ENCODE results near the gene TMTC2.
"Not testable (repeated sequence)": the region's sequence is repeated elsewhere in the genome, so short reads cannot be mapped to it uniquely, and the experiment has no call there.

The TMTC2 gene

DNA sequence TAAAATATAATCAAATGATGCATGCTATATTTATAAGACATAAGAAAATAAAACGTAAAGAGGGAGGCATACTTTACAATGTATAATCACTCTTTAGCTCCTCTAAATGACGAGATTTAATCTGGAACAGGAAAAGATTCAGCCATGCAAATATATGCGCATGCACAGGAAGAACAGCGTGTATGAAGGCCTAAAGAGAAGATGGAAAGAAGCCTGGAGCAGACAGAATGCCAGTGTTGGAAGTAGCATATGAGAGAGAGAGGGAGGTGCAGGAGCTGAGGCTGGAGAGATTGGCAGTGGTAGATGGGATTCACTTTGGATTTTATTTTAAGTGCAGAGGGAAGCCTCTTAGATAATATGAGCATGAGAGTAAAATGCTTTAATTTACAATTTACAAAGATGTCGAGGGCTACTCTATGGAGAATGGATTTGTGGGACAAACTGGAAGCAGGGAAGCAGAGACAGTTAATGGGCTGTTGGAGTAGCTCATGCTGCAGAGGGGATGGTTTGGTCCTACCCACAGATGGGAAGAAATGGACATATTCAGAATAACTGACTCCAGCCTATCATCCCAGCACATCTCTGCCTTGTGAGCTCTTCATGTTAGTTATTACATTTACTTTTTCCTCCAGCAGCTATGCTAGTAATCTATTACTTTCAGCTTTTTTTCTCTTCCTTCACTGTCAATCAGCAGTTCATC lies 411.1 kb downstream of the TMTC2 start:
- DNase-seq = no peak

DNA sequence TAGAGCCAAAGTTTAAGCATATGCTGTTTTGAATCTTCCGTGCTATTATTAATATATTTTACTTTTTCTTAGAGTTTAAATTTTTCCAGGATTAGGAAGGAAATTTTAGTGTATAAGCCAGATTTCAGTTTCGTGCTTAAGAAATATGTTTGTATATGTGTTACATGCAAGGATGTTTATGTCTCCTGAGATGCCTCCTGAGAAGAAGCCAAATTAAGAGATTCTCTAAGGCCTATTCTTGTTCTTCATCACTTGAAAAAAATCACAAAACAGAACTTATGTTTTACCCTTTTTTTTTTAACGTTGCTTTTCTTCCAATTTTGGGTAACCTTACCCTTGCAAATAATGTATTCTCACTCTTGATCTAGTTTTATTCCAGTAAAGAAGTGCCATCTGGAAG lies 412.7 kb downstream of the TMTC2 start:
- no peak for DNase-seq

DNA sequence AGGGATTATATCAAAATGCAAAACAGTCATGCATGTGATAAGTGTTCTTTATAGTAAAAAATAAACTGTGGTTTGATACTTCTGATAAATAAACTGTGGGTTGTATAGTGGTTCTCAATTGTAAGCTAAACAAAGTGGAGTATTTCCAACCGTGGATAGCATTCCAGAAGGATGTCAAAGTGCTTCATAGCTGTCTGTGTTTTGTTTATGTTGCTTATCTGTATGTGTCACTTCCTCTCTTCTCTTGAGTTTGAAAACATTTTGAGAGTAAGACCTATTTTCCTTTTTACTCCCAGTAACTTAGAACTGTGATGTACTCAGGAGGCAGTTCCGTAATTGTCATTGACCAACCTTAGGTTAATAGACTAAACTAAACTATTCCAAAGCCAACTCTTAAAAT lies 415.8 kb downstream of the TMTC2 start:
- DNase-seq = no peak

DNA sequence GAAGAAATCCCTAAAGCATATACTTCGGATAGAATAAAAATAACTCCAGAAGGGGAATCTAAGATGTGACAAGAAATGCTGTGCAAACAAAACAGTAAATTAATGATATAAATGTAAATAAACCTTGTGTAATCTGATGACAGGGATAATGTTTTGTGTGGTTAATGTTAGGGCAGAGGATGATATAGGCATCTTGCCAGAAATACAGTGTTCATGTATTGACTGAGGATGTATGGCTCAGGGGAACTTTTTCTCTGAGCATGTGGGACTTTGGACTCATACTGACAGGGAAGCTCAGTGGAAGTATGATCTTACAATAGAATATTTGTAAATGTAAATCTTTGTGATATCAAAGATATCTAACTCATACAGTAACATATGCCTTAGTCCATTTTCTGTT lies 420.2 kb downstream of the TMTC2 start:
- DNase-seq = no peak

DNA sequence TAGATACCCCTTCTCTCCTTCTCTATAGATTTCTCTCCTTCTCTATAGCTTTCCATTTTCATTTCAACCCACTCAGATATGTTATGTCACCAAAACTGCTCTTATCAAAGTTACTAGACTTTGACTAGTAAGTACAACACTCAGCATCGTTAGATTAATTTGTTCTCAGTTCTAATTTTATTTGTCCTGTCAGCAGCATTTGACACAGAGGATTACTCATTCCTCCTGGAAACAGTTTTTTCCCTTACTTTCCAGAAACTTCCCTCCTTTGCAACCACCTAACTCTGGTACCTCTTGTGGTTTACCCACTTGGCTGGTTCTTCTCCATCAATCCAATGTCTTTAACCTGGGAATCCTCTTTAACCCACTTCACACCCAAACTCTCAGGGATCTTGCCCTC lies 423.7 kb downstream of the TMTC2 start:
- no peak for DNase-seq

DNA sequence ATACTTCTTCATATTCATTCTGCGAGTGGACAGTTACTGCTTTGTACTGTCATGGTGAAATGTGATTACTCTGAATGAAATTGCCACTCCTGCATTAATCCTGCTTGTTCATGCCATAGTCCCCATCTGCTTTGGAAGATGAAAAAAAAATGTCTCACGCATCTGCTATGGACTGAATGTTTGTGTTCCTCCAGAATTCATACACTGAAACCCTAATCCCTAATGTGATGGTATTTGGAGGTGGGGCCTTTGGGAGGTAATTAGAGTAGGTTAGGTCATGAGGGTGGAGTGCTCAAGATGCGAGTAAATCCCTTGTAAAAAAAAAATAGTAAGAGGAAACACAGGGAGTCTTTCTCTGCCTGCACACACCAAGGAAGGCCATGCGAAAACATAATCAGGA lies 427.2 kb downstream of the TMTC2 start:
- no peak for DNase-seq

DNA sequence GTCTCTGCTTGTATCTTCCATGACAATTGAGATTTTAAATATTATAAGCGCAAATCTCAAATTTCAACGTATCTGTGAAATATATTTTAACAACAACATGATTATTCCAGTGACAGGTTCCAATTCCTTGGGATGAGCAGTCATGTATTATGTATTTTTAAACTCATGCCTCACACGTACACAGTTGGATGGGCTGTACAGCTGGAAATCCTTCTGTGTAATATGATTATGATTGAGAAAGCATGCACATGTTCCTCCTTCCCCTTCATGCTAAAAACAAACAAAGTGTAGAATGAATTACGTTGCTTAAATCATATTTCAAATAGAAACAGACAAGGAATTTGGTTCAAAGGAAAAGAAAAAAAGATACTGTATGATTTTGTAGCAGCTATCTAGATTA lies 428.3 kb downstream of the TMTC2 start:
- no peak for DNase-seq

DNA sequence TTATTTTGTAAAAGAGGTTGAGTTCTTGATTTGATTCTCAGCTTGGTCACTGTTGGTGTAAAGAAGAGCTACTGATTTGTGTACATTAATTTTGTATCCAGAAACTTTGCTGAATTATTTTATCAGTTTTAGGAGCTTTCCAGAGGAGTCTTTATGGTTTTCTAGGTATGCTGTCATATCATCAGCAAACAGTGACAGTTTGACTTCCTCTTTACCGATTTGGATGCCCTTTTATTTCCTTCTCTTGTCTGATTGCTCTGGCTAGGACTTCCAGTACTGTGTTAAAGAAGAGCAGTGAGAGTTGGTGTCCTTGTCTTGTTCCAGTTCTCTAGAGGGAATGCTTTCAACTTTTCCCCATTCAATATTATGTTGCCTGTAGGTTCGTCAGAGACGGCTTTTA lies 431.2 kb downstream of the TMTC2 start:
- DNase-seq = not testable (repeated sequence)

DNA sequence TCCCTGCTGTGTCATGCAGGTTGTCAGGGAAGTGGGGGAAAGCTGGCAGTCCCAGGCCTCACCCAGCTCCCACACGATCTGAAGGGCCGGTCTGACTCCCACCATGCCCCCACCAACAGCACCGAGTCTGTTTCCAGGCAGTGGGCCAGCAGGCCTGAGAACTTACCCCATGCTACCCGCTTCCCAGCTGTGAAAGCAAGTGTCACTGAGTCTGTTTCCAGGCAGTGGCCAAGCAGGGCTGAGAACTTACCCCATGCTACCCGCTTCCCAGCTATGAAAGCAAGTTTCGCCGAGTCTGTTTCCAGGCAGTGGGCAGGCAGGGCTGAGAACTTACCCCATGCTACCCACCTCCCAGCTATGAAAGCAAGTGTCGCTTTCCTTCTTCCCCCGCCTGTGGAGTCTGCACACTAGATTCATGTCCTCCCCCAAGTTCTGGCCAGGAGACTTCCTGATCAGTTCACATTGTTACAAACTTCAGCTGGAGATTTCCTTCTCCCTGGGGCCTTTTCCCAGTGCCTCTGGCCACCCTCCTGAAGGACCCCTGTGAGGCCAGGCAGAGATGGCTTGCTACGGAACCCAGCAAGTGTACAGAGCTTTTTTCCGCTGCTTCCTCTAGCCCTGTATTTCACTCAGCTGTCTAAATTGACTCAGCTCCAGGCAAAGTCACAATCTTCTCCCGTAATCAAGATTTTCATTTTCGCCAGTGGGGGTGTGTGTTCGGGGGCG lies 435.4 kb downstream of the TMTC2 start:
- no peak for DNase-seq

DNA sequence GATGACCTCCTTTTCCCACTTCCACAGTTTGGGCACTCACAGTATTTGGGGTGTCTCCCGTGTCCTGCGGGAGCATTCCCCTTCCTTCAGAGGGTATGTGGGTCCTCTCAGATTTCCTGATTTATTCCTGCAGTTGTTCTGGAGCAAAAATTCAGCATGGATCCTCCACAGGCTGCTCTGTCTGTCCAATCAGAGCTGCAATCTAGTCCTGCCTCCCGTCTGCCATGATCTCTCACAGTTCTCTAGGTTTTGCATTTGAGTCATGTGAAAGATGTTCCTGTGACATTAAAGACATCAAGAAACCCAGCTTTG lies 435.9 kb downstream of the TMTC2 start:
- DNase-seq = no peak

DNA sequence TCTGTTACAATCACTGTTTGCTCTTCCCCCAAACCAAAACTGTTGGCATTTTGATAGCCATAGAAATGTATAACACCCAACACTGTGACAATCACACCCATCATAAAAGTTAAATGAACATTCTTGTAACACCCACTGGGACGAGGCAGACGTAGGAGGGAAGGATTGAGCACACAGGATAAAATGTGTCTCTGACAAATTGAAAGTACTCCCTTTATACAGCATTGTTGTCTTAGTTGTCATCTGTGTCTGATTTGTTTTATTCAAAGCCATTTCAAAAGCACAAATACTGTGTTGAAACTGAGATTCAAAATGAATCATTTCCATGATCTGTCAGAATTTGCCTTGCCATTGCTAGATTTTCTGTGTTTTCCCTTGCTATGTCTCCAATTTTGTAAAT lies 436.3 kb downstream of the TMTC2 start:
- DNase-seq = no peak

DNA sequence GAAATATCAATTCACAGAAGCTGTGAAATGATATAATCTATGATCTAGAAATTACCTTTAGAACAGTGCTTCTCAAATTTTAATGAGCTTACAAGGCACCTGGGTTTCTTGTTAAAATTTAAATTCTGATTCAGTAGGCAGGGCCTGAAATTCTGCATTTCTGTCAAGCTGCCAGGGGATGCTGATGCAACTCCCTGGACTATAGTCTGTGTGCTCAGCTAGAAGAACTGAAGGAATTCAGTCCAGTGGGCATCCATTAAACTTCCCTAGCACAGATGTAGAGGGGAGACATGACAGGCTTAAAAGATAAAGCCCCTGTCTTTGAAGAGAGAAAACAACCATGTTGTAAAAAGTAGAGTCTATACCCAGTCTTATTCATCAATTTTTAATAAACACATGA lies 441.8 kb downstream of the TMTC2 start:
- DNase-seq = no peak

DNA sequence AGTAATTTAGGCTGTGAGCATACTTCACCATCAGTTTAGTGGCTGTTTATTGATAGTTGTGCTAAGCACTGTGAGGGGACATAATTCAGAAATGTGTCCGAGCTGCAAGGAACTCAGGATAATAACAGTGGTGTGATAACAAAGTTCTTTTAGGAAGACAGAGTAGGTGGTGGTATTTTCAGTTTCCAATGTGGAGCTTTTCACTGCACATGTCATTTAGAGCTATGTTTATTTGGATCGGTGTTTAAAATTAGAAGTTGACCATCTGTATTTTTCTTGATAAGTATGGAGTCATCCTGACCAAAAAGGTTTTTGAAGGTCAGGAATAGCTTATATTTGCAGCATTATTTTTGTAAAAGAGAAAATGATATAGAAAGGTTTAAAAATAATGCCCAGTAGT lies 443.5 kb downstream of the TMTC2 start:
- DNase-seq = no peak

DNA sequence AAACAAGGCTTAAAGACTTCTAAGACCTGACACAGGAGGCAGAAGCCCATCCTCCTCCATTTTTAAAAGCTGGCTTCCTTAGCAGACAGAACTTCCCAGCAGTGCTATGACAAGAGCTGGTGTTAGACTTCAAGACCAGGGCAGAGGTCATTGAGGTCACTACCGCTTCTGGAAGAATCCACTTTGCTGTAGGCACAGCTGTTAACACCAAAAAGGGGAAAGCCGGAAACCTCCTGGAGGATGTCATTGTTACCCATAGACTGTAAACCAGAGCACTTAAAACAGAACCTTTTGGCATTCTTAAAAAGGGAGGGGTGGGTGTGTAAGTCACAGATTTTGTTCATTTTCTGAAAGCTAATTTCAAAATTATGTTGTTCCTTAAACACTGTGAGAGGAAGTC lies 445.7 kb downstream of the TMTC2 start:
- no peak for DNase-seq

DNA sequence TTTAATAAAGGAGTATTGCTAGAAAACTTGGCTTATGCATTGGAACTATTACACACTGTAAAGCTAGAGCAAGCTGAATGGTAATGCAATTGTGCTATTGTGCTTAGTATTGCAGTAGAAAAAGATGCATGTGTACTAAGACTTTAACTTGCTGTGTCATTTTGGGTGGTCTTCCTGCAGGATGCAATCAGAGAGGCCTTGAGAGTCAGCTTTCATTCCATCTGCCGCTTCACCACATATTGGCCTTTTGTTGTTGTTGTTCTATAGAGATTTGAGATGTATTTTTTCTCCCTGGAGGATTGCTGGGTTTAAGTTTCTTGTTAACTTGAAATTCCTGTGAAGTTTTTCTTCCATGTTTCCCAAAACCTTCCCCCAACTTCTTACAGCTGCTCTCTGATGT lies 449.7 kb downstream of the TMTC2 start:
- no peak for DNase-seq

DNA sequence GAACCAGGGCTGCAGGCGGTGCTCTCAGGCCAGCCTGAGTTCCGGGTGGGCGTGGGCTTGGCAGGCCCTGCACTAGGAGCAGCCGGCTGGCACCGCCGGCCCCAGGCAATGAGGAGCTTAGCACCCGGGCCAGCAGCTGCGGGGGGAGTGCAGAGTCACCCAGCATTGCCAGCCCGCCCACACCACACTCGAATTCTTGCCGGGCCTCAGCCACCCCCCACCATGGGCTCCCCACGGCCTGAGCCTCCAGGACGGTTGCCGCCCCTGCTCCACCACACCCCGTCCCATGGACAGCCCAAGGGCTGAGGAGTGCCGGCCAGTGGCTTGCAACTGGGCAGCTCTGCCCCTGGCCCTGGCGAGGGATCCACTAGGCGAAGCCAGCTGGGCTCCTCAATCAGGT lies 453.4 kb downstream of the TMTC2 start:
- no peak for DNase-seq

DNA sequence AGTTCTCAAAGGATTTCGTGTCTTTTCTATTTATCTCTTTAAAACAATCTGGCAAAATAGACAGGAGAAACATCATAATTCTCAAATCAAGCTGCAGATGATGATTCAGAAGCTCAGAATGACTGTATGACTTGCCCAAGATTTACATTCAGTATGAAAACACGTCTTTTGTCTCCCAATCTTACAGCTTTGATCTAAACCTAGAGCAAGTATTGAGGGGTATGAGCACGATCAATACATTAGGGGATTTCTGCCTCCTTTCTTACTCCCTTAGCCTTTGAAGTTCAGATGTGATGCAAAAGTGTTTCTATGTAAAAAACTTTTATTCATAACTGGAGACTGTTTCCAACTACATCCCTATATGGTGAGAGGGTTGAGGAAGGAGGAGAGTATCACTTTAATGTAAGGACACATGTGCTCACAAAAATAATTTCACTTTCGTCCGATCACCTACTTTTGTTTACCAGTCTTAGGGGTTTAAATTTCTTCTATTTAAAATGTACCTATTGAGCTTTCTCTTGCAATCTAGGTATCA lies 454.8 kb downstream of the TMTC2 start:
- DNase-seq = no peak

DNA sequence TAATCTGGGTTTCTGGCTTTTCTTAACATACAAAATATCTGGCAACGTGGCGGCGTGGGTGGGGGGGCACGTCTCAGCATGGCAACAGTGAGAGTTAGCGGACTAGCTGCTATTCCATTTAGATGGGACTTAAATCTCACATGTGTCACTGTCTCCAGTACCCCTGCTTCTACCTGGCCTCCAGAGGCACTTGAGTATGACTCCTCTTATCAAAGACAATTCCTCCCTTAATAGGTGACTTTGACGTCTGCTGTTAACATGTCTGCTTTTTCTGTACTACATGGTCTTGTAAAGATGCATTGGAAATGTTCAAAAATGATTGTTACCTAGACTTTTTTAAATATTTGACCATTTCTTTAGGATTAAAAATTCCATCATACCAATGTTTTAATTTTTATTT lies 456.2 kb downstream of the TMTC2 start:
- no peak for DNase-seq

DNA sequence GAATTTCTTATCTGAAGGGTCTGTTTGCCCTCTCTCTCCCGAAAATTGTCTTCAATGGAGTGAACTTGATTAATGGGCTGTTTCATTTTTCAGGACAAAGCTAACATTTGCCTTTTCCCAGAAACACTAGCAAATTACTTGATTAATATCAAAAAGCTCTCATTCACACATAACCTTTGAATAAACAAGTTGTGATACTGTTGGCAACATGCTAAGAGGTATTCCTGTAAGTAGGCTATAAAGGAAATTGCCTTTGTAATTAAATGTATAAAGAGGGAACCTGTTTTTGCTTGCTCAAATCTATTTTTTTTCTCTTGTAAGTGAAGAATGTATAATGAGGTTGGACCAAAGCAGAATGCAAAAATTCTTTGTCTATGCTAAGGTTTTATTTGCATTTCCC lies 457.2 kb downstream of the TMTC2 start:
- DNase-seq = no peak

DNA sequence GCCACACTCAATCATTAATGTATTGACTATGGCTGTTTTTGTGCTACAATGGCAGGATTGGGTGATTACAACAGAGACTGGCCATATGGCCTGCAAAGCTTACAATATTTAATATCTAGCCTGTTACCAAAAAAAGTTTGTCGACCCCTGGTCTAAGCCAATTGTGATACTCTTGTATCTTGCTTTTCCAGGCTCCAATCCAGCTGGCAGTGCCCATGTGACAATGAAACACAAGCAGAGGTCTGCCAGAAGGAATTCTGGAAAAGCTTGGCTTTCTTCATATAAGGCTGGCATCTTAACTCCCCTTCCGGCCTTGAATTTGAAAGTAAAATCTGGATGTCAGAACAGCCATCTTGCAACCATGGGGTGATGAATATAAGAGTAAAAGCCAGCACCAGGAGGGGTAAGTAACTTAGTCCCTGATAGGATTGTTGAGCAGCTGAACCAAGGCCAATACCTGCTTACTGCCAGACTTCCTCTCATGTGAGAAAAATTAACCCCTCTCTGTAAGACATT lies 458.7 kb downstream of the TMTC2 start:
- no peak for DNase-seq

DNA sequence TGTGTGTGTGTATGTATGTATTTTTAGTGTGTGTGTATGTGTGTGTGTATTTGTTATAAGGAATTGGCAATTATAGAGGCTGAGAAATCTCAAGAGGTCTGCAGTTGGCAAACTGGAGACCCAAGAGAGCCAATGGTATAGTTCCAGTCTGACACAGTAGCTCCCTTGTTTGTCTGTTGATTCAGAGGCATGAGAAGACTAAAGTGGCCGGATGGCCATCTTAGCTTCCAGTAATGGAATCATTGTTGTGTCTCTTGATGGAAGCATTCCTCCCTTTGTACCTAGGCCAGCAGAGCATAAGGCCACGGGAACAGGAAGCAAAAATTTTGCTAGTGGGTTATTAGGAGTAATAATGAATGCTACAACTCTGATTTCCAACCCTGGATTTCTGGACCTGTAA lies 460.6 kb downstream of the TMTC2 start:
- no peak for DNase-seq

DNA sequence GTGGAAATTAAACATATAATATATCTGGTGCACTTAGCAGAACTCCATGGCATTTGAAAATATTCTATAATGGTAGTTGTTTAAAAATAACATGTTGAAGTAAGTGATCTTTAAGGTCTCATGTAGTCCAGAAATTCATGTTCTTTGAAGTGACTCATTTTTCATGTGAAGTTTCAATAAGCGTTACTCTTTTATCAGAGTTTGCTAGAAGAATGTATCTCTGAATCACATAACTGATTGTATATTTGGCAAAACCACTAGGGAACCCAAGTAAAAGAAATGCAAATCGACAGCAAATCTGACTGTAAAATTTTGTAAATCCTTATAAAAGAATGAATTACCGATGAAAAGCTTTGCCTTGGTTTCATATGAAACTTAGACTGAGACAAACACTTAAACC lies 463.3 kb downstream of the TMTC2 start:
- DNase-seq = no peak

DNA sequence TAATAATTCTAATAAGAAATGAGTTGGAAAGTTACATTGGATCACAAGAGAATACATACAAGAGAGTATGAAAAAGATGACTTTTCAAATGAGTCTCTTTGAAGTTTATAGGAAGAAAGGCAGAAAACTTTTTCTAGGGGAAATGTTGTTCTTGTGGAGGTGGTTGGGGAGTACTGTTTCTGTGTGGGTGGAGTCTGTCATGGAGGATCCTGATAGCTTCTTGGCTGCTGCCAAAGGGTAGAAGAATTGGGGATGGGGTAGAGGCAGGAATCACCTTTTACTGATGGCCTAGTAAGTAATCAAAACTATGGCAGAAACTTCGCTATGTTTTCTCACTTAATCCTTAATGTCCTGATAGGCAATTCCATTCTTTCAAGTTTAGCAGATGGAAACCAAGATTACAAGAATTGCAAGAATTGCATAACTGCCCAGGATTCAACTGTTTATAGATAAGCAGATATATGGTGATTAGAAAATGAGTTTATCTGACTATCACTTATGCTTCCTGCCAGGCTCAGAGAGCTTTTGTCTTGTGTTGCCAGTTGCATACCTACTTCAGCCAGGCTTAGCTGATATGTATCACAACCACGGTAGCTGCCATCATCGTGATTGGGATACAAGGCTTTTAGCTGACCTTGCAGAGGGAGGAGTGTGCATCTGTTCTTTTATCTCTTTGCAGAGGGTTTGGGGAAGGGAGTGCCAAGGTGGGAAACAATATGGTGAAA lies 463.9 kb downstream of the TMTC2 start:
- DNase-seq = no peak

DNA sequence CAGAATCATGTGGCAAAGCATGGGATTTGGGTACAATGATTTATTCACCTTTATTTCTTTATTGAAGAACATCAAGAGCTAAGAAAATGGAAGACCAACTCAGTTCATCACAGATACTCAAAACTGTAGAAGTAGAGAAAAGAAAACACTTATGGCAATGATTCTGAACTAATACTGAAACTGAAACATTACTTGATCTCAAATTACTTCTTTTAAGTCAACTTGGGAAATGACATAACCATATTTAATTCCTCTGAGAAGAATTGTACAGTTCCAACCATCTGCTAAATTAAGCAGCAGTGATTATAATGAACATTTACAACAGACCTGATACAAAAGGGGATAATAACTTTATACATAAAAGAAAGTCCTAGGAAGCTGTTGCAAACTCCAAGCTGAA lies 466.5 kb downstream of the TMTC2 start:
- no peak for DNase-seq

All from KG1 (cell line).